Neural cell (in vitro differentiated cells): Measurements from ENCODE around the gene NTHL1. TPM values are rescaled to one million over a fixed set of nuclear protein-coding genes. Genes with fewer than 3 reads are reported as not detected.

Experiments used
- H2AFZ ChIP-seq: fragments of 200-600, 300-800 bp; sonication (generic), shearing (Covaris generic); 2 replicates; pipeline ENCODE4 v1.6.0; 2014; ENCODE audit warnings: low read depth, mild to moderate bottlenecking, antibody characterized with exemption, low read length, moderate library complexity
- H3F3A ChIP-seq: fragments of 200-600 bp; shearing (Covaris generic); 2 replicates; pipeline ENCODE4 v1.6.1; 2016; ENCODE audit warnings: mild to moderate bottlenecking, moderate library complexity, mixed read lengths, antibody characterized with exemption, low read length; ENCODE audit not compliant: insufficient read depth, poor library complexity, severe bottlenecking
- H3K27ac ChIP-seq: fragments of 200-600, 300-800 bp; sonication (generic), shearing (Covaris generic); 2 replicates; pipeline ENCODE4 v1.5.1; 2014; ENCODE audit warnings: mild to moderate bottlenecking, low read length, moderate library complexity
- H3K27me3 ChIP-seq: fragments of 300-800, 200-600 bp; sonication (generic), shearing (Covaris generic); 2 replicates; pipeline ENCODE4 v1.6.0; 2014; ENCODE audit warnings: mild to moderate bottlenecking, low read depth, low read length, moderate library complexity; ENCODE audit not compliant: insufficient read depth
- H3K36me3 ChIP-seq: fragments of 300-800, 200-600 bp; sonication (generic), shearing (Covaris generic); 2 replicates; pipeline ENCODE4 v1.5.1; 2014; ENCODE audit warnings: mild to moderate bottlenecking, antibody characterized with exemption, low read length, moderate library complexity; ENCODE audit not compliant: insufficient read depth
- H3K4me2 ChIP-seq: fragments of 300-800, 200-600 bp; sonication (generic), shearing (Covaris generic); 2 replicates; pipeline ENCODE4 v1.6.0; 2014; ENCODE audit warnings: mild to moderate bottlenecking, low read length
- H3K4me3 ChIP-seq: fragments of 300-800, 200-600 bp; sonication (generic), shearing (Covaris generic); 2 replicates; pipeline ENCODE4 v1.5.1; 2014; ENCODE audit warnings: mild to moderate bottlenecking, low read length, moderate library complexity
- H3K79me2 ChIP-seq: fragments of 200-600 bp; shearing (Covaris generic); replicated peaks from 2 replicates; pipeline ENCODE4 v1.6.0; 2014; ENCODE audit warnings: mild to moderate bottlenecking, low read length, moderate library complexity; ENCODE audit not compliant: insufficient read depth
- H3K9ac ChIP-seq: fragments of 300-800, 200-600 bp; sonication (generic), shearing (Covaris generic); 2 replicates; pipeline ENCODE4 v1.6.1; 2016; ENCODE audit warnings: mild to moderate bottlenecking, low read length, mixed read lengths
- H3K9me2 ChIP-seq: fragments of 200-600 bp; shearing (Covaris generic); 2 replicates; pipeline ENCODE4 v1.6.1; 2016; ENCODE audit warnings: mild to moderate bottlenecking, low read length, mixed read lengths; ENCODE audit not compliant: insufficient read depth
- H3K9me3 ChIP-seq: fragments of 200-600, 300-800 bp; sonication (generic), shearing (Covaris generic); 2 replicates; pipeline ENCODE4 v1.6.1; 2016; ENCODE audit warnings: mild to moderate bottlenecking, mixed run types, low read length, moderate library complexity, mixed read lengths
- H4K20me1 ChIP-seq: fragments of 200-600 bp; shearing (Covaris generic); 2 replicates; pipeline ENCODE4 v1.6.1; 2016; ENCODE audit warnings: mild to moderate bottlenecking, mixed run types; ENCODE audit not compliant: insufficient read depth
- CTCF ChIP-seq: fragments of 450-650 bp; IDR thresholded peaks from 2 replicates; pipeline ENCODE4 v1.5.1; 2014; ENCODE audit warnings: antibody characterized with exemption, mild to moderate bottlenecking, moderate library complexity; ENCODE audit not compliant: poor library complexity, severe bottlenecking
- EP300 ChIP-seq: fragments of 450-650 bp; conservative IDR thresholded peaks from 2 replicates; pipeline ENCODE4 v1.6.1; 2014; ENCODE audit warnings: antibody characterized with exemption, mild to moderate bottlenecking, moderate library complexity; ENCODE audit not compliant: poor library complexity, severe bottlenecking
- EZH2 ChIP-seq: fragments of 200-600, 300-800 bp; shearing (Covaris generic), sonication (generic); IDR thresholded peaks from 2 replicates; pipeline ENCODE4 v1.6.1; 2014; ENCODE audit warnings: antibody characterized with exemption, low read length, borderline replicate concordance, mild to moderate bottlenecking; ENCODE audit not compliant: insufficient read depth, poor library complexity, severe bottlenecking
- MXI1 ChIP-seq: fragments of 450-650 bp; conservative IDR thresholded peaks from 2 replicates; pipeline ENCODE4 v1.6.1; 2014; ENCODE audit warnings: antibody characterized with exemption, mild to moderate bottlenecking; ENCODE audit not compliant: poor library complexity, severe bottlenecking
- POLR2AphosphoS5 ChIP-seq: IDR thresholded peaks from 2 replicates; pipeline ENCODE4 v1.6.1; 2012
- RAD21 ChIP-seq: fragments of 450-650 bp; conservative IDR thresholded peaks from 2 replicates; pipeline ENCODE4 v1.6.1; 2014; ENCODE audit warnings: antibody characterized with exemption, mild to moderate bottlenecking, moderate library complexity
- REST ChIP-seq: IDR thresholded peaks from 2 replicates; pipeline ENCODE4 v1.6.1; 2012; ENCODE audit warnings: borderline replicate concordance
- SMC3 ChIP-seq: fragments of 450-650 bp; conservative IDR thresholded peaks from 2 replicates; pipeline ENCODE4 v1.6.1; 2014; ENCODE audit warnings: antibody characterized with exemption, mild to moderate bottlenecking, moderate library complexity; ENCODE audit not compliant: poor library complexity
- TAF1 ChIP-seq: IDR thresholded peaks from 2 replicates; pipeline ENCODE4 v1.6.1; 2012; ENCODE audit warnings: low read depth
- polyA plus RNA-seq: library from polyadenylated mRNA; depleted of rRNA; stranded (reverse); fragments of >200 nt; gene quantifications from 2 replicates; pipeline ENCODE4 v1.2.3, GENCODE V29; 2014

Gene NTHL1
- polyA plus RNA-seq, 1 donor from 2014 or later: 43.1 TPM

- no peak for TF ChIP-seq CTCF
- no peak for TF ChIP-seq SMC3
- TF ChIP-seq RAD21: no peak
- no peak for TF ChIP-seq REST
- TF ChIP-seq POLR2AphosphoS5: no peak
- no peak for TF ChIP-seq EZH2
- no peak for TF ChIP-seq TAF1
- no peak for TF ChIP-seq EP300
- no peak for TF ChIP-seq MXI1
- Histone ChIP-seq H3K4me2 (no peak overlapping the region), H3K79me2 (no peaks in the 10 kb centered on the region), H2AFZ (no peak overlapping the region), H3K9me3 (no peaks in the 10 kb centered on the region), H3F3A (no peaks in the 10 kb centered on the region), H3K9ac (no peak overlapping the region), H3K4me3 (no peak overlapping the region), H3K9me2 (no peaks in the 10 kb centered on the region), H3K36me3 (no peaks in the 10 kb centered on the region), H3K27ac (no peak overlapping the region), H3K27me3 (no peaks in the 10 kb centered on the region), H4K20me1 (no peaks in the 10 kb centered on the region)
These were observed 5.3 kb downstream of the NTHL1 start for GRCh38 chr16:2042171-2042985.

- H3K4me3 ChIP-seq: no peak overlapping the region
- no peak overlapping the region for H2AFZ ChIP-seq
- H3K27ac ChIP-seq: no peak overlapping the region
- H3K4me2 ChIP-seq: no peak overlapping the region
- TF ChIP-seq SMC3: no peak
- TF ChIP-seq POLR2AphosphoS5: no peak
- TF ChIP-seq CTCF: no peak
- no peak for TF ChIP-seq REST
- TF ChIP-seq MXI1: no peak
- TF ChIP-seq EZH2: no peak
- TF ChIP-seq EP300: no peak
- TF ChIP-seq TAF1: no peak
- no peaks in the 10 kb centered on the region for H3K79me2 ChIP-seq
- no peaks in the 10 kb centered on the region for H3K9me2 ChIP-seq
- H3K27me3 ChIP-seq: no peaks in the 10 kb centered on the region
- H4K20me1 ChIP-seq: no peaks in the 10 kb centered on the region
- H3K9ac ChIP-seq: no peak overlapping the region
- no peaks in the 10 kb centered on the region for H3K36me3 ChIP-seq
- no peaks in the 10 kb centered on the region for H3F3A ChIP-seq
- no peaks in the 10 kb centered on the region for H3K9me3 ChIP-seq
These were observed 6.7 kb downstream of the NTHL1 start for GRCh38 chr16:2040787-2041522.
